NCI-H2196 (cell line): ENCODE measurements around the gene HSF2BP.
"Not testable (repeated sequence)": the region's sequence is repeated elsewhere in the genome, so short reads cannot be mapped to it uniquely, and the experiment has no call there.

Experiments used
- DNase-seq: peaks from one replicate; lab custom pipeline; 2025; ENCODE audit not compliant: unreplicated experiment; lab: John Stamatoyannopoulos, UW

Gene HSF2BP

GRCh38 chr21:43522495-43523131 lies 136.7 kb downstream of the HSF2BP start:
- not testable (repeated sequence) for DNase-seq

- not testable (repeated sequence) for DNase-seq
Observed at GRCh38 chr21:43517701-43518100, 141.6 kb downstream of the HSF2BP start.

- not testable (repeated sequence) for DNase-seq
Observed at GRCh38 chr21:43516860-43517627, 142.2 kb downstream of the HSF2BP start.

DNA sequence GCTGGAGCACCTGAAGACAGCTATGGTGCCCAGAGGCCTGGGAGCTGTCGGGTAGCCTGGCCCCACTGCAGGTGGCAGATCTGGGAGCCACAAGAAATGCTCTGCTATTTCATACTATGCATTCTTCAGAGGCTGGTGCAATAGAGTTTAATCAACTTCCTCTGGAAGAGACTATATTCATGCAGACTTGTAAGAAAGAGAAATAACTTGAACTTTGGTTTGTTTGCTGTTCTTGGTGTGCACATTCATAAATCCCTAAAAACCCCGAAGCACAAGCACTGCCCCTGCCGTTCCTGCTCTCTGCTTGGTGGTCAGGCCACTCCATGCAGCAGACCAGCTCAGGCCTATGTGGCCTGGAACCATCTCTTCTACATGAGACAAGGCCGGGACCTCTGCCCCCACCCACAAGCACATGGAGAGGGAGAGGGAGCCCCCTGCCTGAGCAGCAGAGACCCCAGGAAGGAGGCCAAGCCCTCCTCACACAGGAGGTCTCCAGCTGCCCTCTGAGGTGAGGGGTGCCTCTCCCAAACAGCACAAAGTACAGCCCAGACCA lies 142.9 kb downstream of the HSF2BP start:
- not testable (repeated sequence) for DNase-seq

DNA sequence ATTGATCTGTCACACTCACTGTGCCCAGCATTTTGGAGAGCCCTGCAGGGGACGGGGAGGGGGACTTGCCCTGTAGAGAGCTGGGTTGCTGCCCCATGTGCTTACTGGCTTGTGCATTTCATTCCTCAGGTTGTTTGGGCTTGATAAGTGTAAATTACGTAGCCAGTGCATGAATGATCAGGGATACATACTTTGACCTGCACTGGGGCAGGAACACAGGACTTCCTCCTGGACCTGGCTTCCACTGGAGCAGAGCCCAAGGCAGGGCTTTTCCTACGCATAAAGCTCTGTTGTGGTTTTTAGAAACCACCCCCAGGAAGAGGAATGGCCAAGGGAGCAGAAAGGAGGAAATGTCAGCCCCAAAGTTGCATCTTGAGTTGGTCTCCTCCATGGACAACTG lies 144.5 kb downstream of the HSF2BP start:
- DNase-seq = not testable (repeated sequence)

DNA sequence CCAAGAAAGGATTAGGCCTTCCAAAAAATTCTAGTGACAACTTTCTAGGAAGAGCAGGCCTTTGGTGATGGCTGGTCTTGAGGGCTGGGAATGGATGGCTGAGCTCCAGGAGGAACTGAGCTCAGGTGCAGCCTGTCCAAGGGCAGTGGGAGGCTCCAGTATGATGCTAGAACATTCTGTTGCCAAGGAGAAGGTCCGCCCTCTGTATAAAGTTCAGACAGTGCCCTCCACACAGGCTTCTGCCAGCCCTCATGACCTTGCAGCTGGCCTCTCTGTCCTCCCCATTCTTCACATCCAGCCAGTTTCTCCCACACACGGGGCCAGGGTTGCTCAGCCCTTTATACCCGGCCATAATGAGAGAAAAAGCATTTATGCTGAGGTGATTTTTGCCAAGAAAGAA lies 146.3 kb downstream of the HSF2BP start:
- DNase-seq = not testable (repeated sequence)

- not testable (repeated sequence) for DNase-seq
Observed at GRCh38 chr21:43511209-43511608, 148.1 kb downstream of the HSF2BP start.

DNA sequence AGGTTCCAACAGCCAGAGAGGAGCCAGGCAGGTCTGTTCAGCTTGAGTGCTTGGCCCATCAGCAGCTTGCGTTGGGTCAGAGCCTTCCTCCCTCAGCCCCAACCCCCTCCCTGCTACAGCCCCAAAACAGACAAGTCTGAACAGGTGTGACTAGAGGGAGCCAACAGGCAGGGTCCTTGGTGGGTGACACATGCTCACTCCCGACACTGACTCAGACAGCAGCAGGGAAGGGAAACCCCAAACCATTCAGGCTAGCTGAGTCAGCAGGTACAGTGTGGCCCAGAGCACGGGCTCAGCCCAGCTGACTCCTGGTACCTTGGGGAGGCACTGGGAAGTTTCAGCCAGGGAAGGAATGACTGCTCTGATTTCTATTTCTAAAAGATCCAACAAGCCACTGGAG lies 148.6 kb downstream of the HSF2BP start:
- not testable (repeated sequence) for DNase-seq

DNA sequence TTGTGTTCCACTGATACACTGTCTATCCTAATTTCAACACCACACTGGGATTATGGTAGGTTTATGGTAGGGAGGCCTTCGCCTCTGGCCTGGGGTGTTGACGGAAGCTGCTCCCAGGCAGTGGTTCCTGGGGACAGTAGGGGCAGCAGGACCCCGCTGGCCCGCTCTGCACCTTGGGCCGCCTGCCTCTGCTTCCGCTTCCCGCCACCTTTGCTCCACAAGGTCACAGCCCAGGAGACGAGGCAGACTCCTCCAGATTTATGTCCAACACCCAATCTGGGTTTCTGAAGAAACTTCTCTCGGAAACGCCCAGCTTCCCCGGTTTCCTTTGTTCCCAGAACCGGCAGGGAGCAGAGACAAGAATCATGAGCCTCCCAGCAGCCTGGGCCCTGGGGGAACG lies 155.4 kb downstream of the HSF2BP start:
- not testable (repeated sequence) for DNase-seq

DNA sequence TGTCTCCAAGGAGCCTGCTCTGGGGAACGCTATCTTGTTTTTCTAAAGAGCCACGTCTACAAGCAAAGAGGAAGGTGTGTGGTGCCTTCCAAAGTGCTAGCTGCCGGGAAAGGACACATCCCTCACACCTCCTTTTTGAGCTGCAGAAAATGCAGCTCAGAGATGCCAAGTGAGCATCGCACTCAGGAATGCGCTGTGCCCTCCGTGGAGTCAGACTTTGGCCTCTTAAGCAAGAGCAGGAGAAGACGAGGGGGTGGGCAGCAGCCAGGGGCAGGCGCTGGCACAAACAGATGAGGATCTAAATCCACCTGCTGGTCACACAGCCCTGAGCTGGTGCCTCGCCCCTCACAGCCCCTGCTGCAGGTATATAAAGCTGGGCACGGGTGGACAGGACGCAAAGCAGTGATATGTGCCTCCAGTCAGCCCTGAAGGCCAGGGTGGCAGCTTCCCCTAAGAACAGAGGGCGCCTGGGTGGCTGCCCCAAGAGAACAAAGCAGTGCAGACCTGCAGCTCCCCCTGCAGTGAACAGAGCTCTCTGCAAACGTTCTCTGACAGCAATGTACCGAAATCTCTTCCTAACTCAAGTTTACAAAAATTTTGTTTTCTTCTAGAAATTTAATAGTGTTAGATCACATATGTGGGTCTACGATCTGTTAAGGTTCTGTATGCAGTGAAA lies 156.1 kb downstream of the HSF2BP start:
- not testable (repeated sequence) for DNase-seq

GRCh38 chr21:43502407-43503071 lies 156.7 kb downstream of the HSF2BP start:
- DNase-seq = not testable (repeated sequence)

- not testable (repeated sequence) for DNase-seq
Observed at GRCh38 chr21:43498924-43499323, 160.4 kb downstream of the HSF2BP start.

DNA sequence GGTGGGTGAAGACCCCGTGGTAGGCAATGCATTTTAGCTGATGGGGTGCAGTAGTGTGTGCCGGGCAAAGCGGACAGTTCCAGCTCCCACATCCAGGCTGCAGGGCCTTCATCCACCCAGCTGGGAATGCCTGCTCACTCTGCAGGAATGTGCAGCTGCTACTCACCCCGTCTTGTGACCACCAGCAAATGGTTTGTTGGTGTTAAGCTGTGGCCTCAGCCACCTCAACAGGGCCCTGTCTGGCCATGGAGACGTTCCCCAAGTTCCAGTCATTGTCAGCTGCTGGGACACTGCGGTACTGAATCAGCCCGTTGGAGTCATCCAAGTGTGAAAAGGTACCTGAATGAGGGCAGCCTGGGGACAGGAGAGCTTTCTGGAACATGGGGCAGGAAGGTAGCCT lies 161.2 kb downstream of the HSF2BP start:
- not testable (repeated sequence) for DNase-seq

DNA sequence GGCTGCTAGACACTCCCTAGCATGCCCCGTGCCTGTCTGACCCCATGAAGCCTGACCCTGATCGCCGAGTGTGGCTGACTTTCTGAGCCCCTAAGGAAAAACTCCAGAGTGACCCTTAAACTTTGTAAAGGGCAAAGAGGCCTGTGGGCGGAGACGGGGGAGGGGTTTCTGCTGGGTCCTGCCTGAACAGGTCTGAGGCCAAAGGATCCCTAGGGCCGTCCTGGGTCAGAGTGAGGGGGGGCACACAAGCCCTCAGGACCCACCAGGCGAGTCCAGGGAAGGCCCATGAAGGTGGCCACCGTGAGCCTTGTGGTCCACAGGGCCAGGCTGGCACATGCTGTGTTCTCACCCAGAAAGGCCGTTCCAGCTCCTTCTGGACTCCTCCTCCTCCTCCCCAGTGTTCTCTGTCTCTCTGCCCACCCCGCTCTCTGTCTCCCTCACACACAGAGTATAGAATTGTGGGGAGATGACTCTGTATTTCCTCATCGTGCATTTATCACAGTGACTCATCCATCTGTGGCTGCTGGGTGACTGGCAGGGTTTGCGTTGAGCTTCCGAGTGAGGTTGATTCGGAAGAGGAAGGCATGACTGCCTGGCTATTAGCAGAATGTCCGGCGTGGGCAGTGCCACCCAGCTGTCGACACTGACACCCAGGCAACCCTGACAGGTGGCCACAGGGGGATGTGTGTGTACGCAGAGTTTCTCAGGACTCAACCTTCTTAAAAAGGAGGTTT lies 164.8 kb downstream of the HSF2BP start:
- not testable (repeated sequence) for DNase-seq

- not testable (repeated sequence) for DNase-seq
Observed at GRCh38 chr21:43493471-43493870, 165.8 kb downstream of the HSF2BP start.

DNA sequence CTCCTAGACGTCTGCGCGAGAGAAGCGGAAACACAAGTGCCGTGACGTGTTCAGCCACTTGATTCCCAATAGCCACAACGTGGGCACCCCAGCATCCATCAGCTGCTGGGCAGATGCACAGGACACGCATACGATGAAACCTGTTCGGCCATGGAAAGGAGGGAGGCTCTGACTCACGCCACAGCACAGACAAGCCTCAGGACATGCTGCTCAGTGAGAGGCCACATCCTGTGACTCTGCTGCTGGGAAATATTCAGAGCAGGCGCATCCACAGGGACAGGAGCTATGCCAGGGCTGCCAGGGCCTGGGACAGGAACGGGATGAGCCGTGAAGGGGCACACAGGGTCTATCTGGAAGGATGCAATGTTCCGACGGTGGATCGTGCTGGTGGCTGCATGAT lies 171.1 kb downstream of the HSF2BP start:
- not testable (repeated sequence) for DNase-seq

DNA sequence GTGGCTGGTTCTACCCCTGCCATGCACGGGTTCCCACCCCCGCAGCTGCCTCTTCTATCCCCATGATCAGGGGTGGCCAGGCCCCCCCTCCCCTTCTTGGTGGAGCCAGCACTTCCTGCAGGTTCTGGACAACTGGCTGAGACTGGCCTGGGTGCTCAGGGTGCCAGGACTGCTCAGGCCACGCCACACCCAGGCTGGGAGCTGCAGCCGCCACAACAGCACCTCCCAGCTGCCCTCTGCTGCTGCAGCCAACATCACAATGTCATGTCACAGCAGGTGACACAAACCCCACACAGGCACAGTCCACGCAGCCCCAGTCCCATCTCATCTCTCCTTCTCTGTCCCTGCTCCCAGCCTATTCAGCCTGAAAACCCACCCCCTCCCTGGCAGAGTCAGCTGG lies 173.2 kb downstream of the HSF2BP start:
- not testable (repeated sequence) for DNase-seq

DNA sequence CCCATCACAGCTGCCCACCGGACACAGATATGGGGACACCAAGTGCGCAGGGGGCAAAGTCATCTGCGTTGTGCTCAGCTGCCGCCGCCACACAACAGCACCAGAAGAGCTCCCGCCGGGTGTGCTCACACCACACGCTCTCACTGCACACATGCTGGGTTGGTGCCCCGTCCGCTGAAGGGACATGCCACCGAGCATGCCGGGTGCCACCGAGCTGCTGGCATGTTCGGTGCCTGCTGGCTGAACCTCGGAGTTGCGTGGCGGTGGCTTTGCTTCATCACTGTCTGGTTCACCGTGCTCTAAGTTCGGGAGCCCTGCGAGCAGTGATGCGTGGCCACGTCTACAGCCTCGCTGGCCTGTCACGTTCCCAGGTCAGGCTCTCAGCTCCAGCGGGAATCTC lies 174.3 kb downstream of the HSF2BP start:
- DNase-seq = not testable (repeated sequence)

DNA sequence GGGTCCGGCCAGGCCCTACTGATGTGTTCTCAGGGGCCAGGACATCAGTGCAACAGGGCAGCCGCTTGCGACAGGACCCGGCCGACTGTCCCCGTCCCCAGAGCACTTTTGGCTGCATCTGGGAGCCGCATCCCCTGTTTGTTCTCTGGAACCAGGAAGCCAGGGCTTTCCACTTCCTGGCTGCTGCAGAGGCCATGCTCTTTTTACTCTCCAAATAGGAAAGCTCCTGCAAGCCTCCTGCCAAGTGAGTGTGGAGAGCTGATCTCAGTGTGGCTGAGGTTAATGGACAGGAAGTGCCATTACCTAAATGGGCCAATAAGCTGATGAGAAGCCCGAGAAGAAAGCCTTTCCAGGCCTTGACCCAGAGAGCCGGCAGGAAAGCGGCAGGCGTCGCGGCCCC lies 180.1 kb downstream of the HSF2BP start:
- DNase-seq = not testable (repeated sequence)
